ENCODE data around the gene SNX24. TPM values are rescaled to one million over a fixed set of nuclear protein-coding genes. Genes with fewer than 3 reads are reported as not detected.

The SNX24 gene
- total and polyA plus RNA-seq, 2 of the 4 experiments (the other 2 are of a cell fraction), result 13.8 to 15.0 TPM

GRCh38 chr5:122981846-122982245 is 136.4 kb downstream of the SNX24 start:
- no peak overlapping the region for H2AK9ac ChIP-seq (replicated peaks; ENCODE audit: low read depth, low read length, poor library complexity)
- dilution Hi-C loops (cut with HindIII; ENCODE audit: low sequenced_read_pairs, unreplicated experiment), result no loop called here
- in situ Hi-C loops (cut with MboI; ENCODE audit: low sequenced_read_pairs), result no loop called here

More at GRCh38 chr5:122981846-122982245, 136.4 kb downstream of the SNX24 start:
- Histone ChIP-seq H4K8ac (ENCODE audit: low read depth in 2 of 2, low read length in 2 of 2) (no peak overlapping the region), H2AFZ (replicated peaks; ENCODE audit: low read length, poor library complexity) (no peak overlapping the region), H3K4me2 (ENCODE audit: low read depth, low read length) (no peak overlapping the region), H3K23ac (ENCODE audit: low read depth, low read length) (no peak overlapping the region), H3K4me1 (ENCODE audit: control insufficient read depth, insufficient read depth, low read length) (peaks cover 1% of the 10 kb centered on the region; the same call in 1 of the 2 replicates), H3K4ac (ENCODE audit: low read depth, low read length) (no peak overlapping the region), H2AK5ac (ENCODE audit: low read depth, low read length) (no peak overlapping the region), H3K27me3 (ENCODE audit: control insufficient read depth, insufficient read depth, low read length) (no peaks in the 10 kb centered on the region), H3K9me3 (ENCODE audit: control insufficient read depth, insufficient read depth, low read length) (no peaks in the 10 kb centered on the region), H3K27ac (ENCODE audit: insufficient read depth, low read length) (no peak overlapping the region), H2BK5ac (ENCODE audit: low read depth, low read length, poor library complexity, severe bottlenecking) (no peak overlapping the region), H3K4me3 (ENCODE audit: insufficient read depth, low read depth, low read length) (no peak overlapping the region), H2BK15ac (ENCODE audit: low read depth, low read length) (no peak overlapping the region), H2BK120ac (ENCODE audit: low read depth, low read length) (no peak overlapping the region), H3K9me1 (ENCODE audit: insufficient read depth, low read length) (no peaks in the 10 kb centered on the region), H2BK20ac (ENCODE audit: low read depth, low read length) (no peak overlapping the region), H4K20me1 (ENCODE audit: insufficient read depth, low read length) (no peaks in the 10 kb centered on the region), H3K18ac (ENCODE audit: low read depth, low read length) (no peak overlapping the region), H3K36me3 (ENCODE audit: control insufficient read depth, insufficient read depth, low read length) (no peaks in the 10 kb centered on the region), H4K5ac (ENCODE audit: low read depth, low read length) (no peak overlapping the region), H3K56ac (ENCODE audit: extremely low read depth, insufficient read depth, low read length) (no peak overlapping the region), H4K91ac (ENCODE audit: insufficient read depth, low read depth, low read length) (no peak overlapping the region), H3K9ac (ENCODE audit: low read depth, low read length) (no peak overlapping the region), H3K79me1 (ENCODE audit: low read depth in 1 of 2, low read length in 2 of 2) (no peaks in the 10 kb centered on the region; a peak in 1 of 4 replicates), H3K14ac (replicated peaks; ENCODE audit: low read depth, low read length) (no peak overlapping the region)
- ChIA-PET CTCF (no interaction called here), POLR2A (ENCODE audit: unreplicated experiment) (no interaction called here)
- BruUV-seq (replicated peaks), result no TSS peak
- DNase-seq (no peak), ATAC-seq (ENCODE audit: low read depth) (no peak)
- WGBS, 2 experiments (ENCODE audit: extremely low coverage in 2 of 2, insufficient read length in 1 of 2), result 100% methylated on average over 2 of the region's 2 CpGs; no CpG with 5 or more reads in 1 of the 2 experiments
- TF ChIP-seq BHLHE40 (IDR thresholded peaks at IDR 0.05; ENCODE audit: low read depth, low read length), result no peak
- no peak for TF ChIP-seq RCOR1 (IDR thresholded peaks at IDR 0.05; ENCODE audit: insufficient replicate concordance, low read length)
- no peak for TF ChIP-seq MAFK (IDR thresholded peaks at IDR 0.05; ENCODE audit: low read depth, low read length)
- TF ChIP-seq FOS (IDR thresholded peaks at IDR 0.05; ENCODE audit: low read depth, low read length), result no peak
- TF ChIP-seq ELK1 (IDR thresholded peaks at IDR 0.05; ENCODE audit: borderline replicate concordance, low read depth, low read length), result no peak
- no peak for TF ChIP-seq CTCF (conservative IDR thresholded peaks at IDR 0.05; ENCODE audit: low read depth, low read length)
- TF ChIP-seq POLR2A (IDR thresholded peaks at IDR 0.05; ENCODE audit: low read depth, low read length), result no peak
- no peak for TF ChIP-seq MAZ (IDR thresholded peaks at IDR 0.05; ENCODE audit: borderline replicate concordance, low read depth, low read length)
- no peak for TF ChIP-seq RFX5 (IDR thresholded peaks at IDR 0.05; ENCODE audit: low read depth, low read length)
- TF ChIP-seq MXI1 (IDR thresholded peaks at IDR 0.05; ENCODE audit: borderline replicate concordance, low read depth, low read length), result no peak
- no peak for TF ChIP-seq RAD21 (IDR thresholded peaks at IDR 0.05; ENCODE audit: low read length)
- no peak for TF ChIP-seq CEBPB (IDR thresholded peaks at IDR 0.05; ENCODE audit: low read depth, low read length)
- no peak for TF ChIP-seq USF2 (IDR thresholded peaks at IDR 0.05; ENCODE audit: low read depth, low read length)
- TF ChIP-seq NFE2L2 (IDR thresholded peaks at IDR 0.05; ENCODE audit: low read depth, low read length), result no peak
- TF ChIP-seq CHD1 (IDR thresholded peaks at IDR 0.05; ENCODE audit: low read depth, low read length), result no peak
- no peak for TF ChIP-seq SMC3 (IDR thresholded peaks at IDR 0.05; ENCODE audit: low read depth, low read length)
- intact Hi-C loops (cut with micrococcal nuclease), result no loop called here
